ENCODE data around the gene CNTNAP2.

DNA sequence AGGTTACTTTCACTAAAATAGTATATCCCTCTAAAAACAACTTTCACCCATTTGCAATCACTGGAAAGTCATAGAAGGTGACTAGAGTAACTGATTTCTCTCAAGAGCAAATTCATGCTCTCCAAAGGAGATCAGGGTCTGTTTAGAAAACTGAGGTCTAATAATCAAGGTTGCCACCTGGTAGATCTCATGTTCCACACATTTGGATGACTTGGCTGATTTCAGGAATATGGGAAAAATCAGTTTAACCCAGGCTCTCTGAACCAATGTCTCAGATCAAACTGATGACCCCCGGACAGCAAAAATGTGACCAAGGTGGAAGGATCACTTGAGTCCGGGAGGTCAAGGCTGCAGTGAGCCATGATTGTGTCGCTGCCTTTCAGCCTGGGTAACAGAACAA, 1911.6 kb downstream of the CNTNAP2 start:
- TF ChIP-seq, protein P1, sequence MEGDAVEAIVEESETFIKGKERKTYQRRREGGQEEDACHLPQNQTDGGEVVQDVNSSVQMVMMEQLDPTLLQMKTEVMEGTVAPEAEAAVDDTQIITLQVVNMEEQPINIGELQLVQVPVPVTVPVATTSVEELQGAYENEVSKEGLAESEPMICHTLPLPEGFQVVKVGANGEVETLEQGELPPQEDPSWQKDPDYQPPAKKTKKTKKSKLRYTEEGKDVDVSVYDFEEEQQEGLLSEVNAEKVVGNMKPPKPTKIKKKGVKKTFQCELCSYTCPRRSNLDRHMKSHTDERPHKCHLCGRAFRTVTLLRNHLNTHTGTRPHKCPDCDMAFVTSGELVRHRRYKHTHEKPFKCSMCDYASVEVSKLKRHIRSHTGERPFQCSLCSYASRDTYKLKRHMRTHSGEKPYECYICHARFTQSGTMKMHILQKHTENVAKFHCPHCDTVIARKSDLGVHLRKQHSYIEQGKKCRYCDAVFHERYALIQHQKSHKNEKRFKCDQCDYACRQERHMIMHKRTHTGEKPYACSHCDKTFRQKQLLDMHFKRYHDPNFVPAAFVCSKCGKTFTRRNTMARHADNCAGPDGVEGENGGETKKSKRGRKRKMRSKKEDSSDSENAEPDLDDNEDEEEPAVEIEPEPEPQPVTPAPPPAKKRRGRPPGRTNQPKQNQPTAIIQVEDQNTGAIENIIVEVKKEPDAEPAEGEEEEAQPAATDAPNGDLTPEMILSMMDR (IDR thresholded peaks at IDR 0.05): no peak
- no peak for TF ChIP-seq EP300 (IDR thresholded peaks at IDR 0.05)

All from tibial nerve (tissue), 4 donors.